Subcutaneous adipose tissue (tissue), 4 donors: ENCODE data around the gene ZSCAN18. TPM values are rescaled to one million over a fixed set of nuclear protein-coding genes. Genes with fewer than 3 reads are reported as not detected.

Experiments used
- CTCF ChIP-seq: fragments of 450-650 bp; IDR thresholded peaks from one replicate; pipeline ENCODE4 v1.5.1; 2016; ENCODE audit warnings: low read depth, mild to moderate bottlenecking, control low read depth, antibody characterized with exemption, moderate library complexity
- total RNA-seq, 4 donors: library from RNA; depleted of rRNA; stranded (reverse); fragments of >200 nt; gene quantifications; one replicate each; pipeline ENCODE4 v1.1.0, GENCODE V29; 2016

Gene ZSCAN18
- total RNA-seq, 4 donors from 2014 or later: 16.6 to 34.1 (median 23.3) TPM

- TF ChIP-seq CTCF: no peak
Observed at GRCh38 chr19:58040751-58041525, 57.1 kb downstream of the ZSCAN18 start.

GRCh38 chr19:58038688-58039204 lies 59.3 kb downstream of the ZSCAN18 start:
- TF ChIP-seq CTCF: no peak

GRCh38 chr19:58037927-58038687 lies 59.9 kb downstream of the ZSCAN18 start:
- TF ChIP-seq CTCF: no peak

- TF ChIP-seq CTCF: no peak
Observed at GRCh38 chr19:58035863-58036262, 62.2 kb downstream of the ZSCAN18 start.

GRCh38 chr19:58034477-58034793 lies 63.6 kb downstream of the ZSCAN18 start:
- TF ChIP-seq CTCF: no peak

Other genes starting within 250 kb of the ZSCAN18 start
- 10 to 100 TPM; 14.5 to 30.5 (median 19.9) TPM for gene ZNF587, start 248.4 kb downstream of the ZSCAN18 start, total RNA-seq
- gene ZNF814, start 209.2 kb downstream of the ZSCAN18 start, total RNA-seq: 1 to 10 TPM; 6.8 to 9.0 (median 8.7) TPM
- 10 to 100 TPM; 13.9 to 19.2 (median 15.0) TPM for gene ZNF417, start 181.6 kb downstream of the ZSCAN18 start, total RNA-seq
- gene ZNF418, start 162.8 kb downstream of the ZSCAN18 start, total RNA-seq: 1 to 10 TPM; 2.5 to 5.1 (median 4.3) TPM
- 1 to 10 TPM; 3.1 to 7.0 (median 4.9) TPM for gene ZNF256, start 150.5 kb downstream of the ZSCAN18 start, total RNA-seq
- gene C19orf18, start 123.7 kb downstream of the ZSCAN18 start, total RNA-seq: under 1 TPM in 1 of 4 donors, not detected in 3; 0.68 TPM
- 10 to 100 TPM; 10.0 to 41.6 (median 13.9) TPM for gene ZNF606, start 95.4 kb downstream of the ZSCAN18 start, total RNA-seq
- gene ZSCAN1, start 64.2 kb downstream of the ZSCAN18 start, total RNA-seq: not detected
- 1 to 10 TPM; 1.1 to 6.2 (median 3.4) TPM for gene ZNF135, start 38.9 kb downstream of the ZSCAN18 start, total RNA-seq
- gene ZNF329, start 52.6 kb upstream of the ZSCAN18 start, total RNA-seq: 1 to 10 TPM; 7.5 to 8.3 (median 7.9) TPM
- gene ZNF274, start 84.8 kb upstream of the ZSCAN18 start, total RNA-seq: 10 to 100 TPM; 17.0 to 25.5 (median 20.3) TPM
- 10 to 100 TPM in 3 of 4 donors, 1 to 10 TPM in 1; 8.7 to 19.6 (median 13.9) TPM for gene ZNF544, start 130.7 kb upstream of the ZSCAN18 start, total RNA-seq
- gene ZNF8, start 180.7 kb upstream of the ZSCAN18 start, total RNA-seq: 1 to 10 TPM; 4.6 to 7.9 (median 4.9) TPM
- gene ERVK3-1, start 207.1 kb upstream of the ZSCAN18 start, total RNA-seq: 10 to 100 TPM; 39.2 to 42.2 (median 40.5) TPM
- 1 to 10 TPM; 2.2 to 3.4 (median 2.6) TPM for gene ZSCAN22, start 228.8 kb upstream of the ZSCAN18 start, total RNA-seq